SU-DHL-6 (cell line): ENCODE measurements around the gene PLA2G5.

Experiments
- H2AFZ ChIP-seq: fragments of 200-600 bp; sonication (generic); 2 replicates; pipeline ENCODE4 v1.6.1; 2014; ENCODE audit warnings: low read depth, mild to moderate bottlenecking, moderate library complexity, mixed read lengths, antibody characterized with exemption, low read length; ENCODE audit not compliant: severe bottlenecking
- H3F3A ChIP-seq: fragments of 200-600 bp; shearing (Covaris generic); 2 replicates; pipeline ENCODE4 v1.6.0; 2016; ENCODE audit warnings: antibody characterized with exemption, mild to moderate bottlenecking; ENCODE audit not compliant: insufficient read depth
- H3K27ac ChIP-seq: fragments of 200-600 bp; sonication (generic); 2 replicates; pipeline ENCODE4 v1.5.1; 2016; ENCODE audit warnings: low read depth, mild to moderate bottlenecking, low read length, moderate library complexity, mixed read lengths
- H3K27me3 ChIP-seq: fragments of 200-600 bp; sonication (generic), shearing (Covaris generic); 2 replicates; pipeline ENCODE4 v1.6.0; 2014; ENCODE audit warnings: mild to moderate bottlenecking, low read length
- H3K36me3 ChIP-seq: fragments of 200-600 bp; sonication (generic); 2 replicates; pipeline ENCODE4 v1.6.1; 2014; ENCODE audit warnings: mild to moderate bottlenecking, low read length, mixed read lengths
- H3K4me2 ChIP-seq: fragments of 300-600, 200-600 bp; shearing (Covaris generic), sonication (generic); 2 replicates; pipeline ENCODE4 v1.6.0; 2014; ENCODE audit warnings: low read length, low read depth, mild to moderate bottlenecking; ENCODE audit not compliant: poor library complexity, severe bottlenecking
- H3K4me3 ChIP-seq: fragments of 200-600 bp; sonication (generic); 2 replicates; pipeline ENCODE4 v1.5.1; 2014; ENCODE audit warnings: antibody characterized with exemption, low read length, mild to moderate bottlenecking, mixed read lengths; ENCODE audit not compliant: insufficient read depth, poor library complexity, severe bottlenecking
- H3K79me2 ChIP-seq: fragments of 200-600 bp; sonication (generic); 2 replicates; pipeline ENCODE4 v1.6.1; 2014; ENCODE audit warnings: mild to moderate bottlenecking, low read length, moderate library complexity; ENCODE audit not compliant: insufficient read depth
- H3K9ac ChIP-seq: fragments of 200-600 bp; sonication (generic); 2 replicates; pipeline ENCODE4 v1.7.0; 2014; ENCODE audit warnings: mild to moderate bottlenecking, low read length
- H3K9me2 ChIP-seq: fragments of 200-600 bp; sonication (generic); replicated peaks from 2 replicates; pipeline ENCODE4 v1.6.1; 2014; ENCODE audit warnings: low read length; ENCODE audit not compliant: insufficient read depth
- H3K9me3 ChIP-seq: fragments of 200-600 bp; sonication (generic); 2 replicates; pipeline ENCODE4 v1.6.1; 2014; ENCODE audit warnings: low read length, mixed read lengths; ENCODE audit not compliant: insufficient read depth
- H4K20me1 ChIP-seq: fragments of 200-600 bp; sonication (generic); 2 replicates; pipeline ENCODE4 v1.6.1; 2014; ENCODE audit warnings: low read depth, mild to moderate bottlenecking, antibody characterized with exemption, low read length, moderate library complexity, mixed read lengths
- CTCF ChIP-seq: fragments of 200-600 bp; sonication (generic); IDR thresholded peaks from one replicate; pipeline ENCODE4 v1.5.1; 2017; ENCODE audit warnings: antibody characterized with exemption, mild to moderate bottlenecking, low read length, moderate library complexity; ENCODE audit not compliant: insufficient read depth, poor library complexity, severe bottlenecking
- EZH2phosphoT487 ChIP-seq: fragments of 200-600 bp; sonication (generic), shearing (Covaris generic); conservative IDR thresholded peaks from 2 replicates; pipeline ENCODE4 v1.6.1; 2018; ENCODE audit warnings: mild to moderate bottlenecking, antibody characterized with exemption, low read length, moderate library complexity, mixed read lengths

PLA2G5 gene

DNA sequence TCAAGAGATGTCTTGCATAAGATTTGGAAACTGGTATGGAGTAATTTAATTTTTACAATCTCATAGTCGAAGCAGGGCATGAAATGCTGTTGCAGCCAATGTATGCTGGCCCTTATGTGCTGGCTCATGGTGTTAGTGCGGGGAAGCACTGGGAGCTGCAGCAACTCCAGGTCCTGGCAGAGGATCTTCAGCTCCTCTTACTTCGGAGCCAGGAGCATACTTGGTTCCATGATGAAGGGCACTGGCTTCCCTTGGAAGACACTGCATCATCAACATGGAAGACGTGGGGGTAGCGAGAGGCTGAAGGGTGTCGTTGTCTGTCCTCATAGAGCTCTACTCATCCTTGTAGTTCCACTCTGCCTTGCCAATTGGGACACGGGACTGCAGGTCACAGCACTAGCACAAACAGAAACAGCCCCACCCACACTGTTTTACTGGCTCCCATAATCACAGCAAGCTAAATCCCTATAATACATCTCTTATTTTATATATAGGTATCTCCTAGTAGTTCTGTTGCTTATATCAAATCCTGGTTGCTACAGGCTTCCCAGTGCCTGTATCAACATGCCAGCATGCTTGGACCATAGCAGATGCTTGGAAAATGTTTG is 26.9 kb downstream of the PLA2G5 start:
- Histone ChIP-seq H4K20me1 (no peaks in the 10 kb centered on the region), H3F3A (no peaks in the 10 kb centered on the region), H3K79me2 (no peaks in the 10 kb centered on the region), H3K9ac (no peak overlapping the region), H3K27ac (no peak overlapping the region), H3K9me2 (no peaks in the 10 kb centered on the region), H3K27me3 (no peaks in the 10 kb centered on the region), H3K4me3 (no peak overlapping the region), H3K4me2 (no peak overlapping the region), H2AFZ (no peak overlapping the region), H3K36me3 (no peaks in the 10 kb centered on the region), H3K9me3 (no peaks in the 10 kb centered on the region)
- no peak for TF ChIP-seq EZH2phosphoT487
- no peak for TF ChIP-seq CTCF

GRCh38 chr1:20099533-20099932 is 29.5 kb downstream of the PLA2G5 start:
- Histone ChIP-seq H3K79me2 (no peaks in the 10 kb centered on the region), H3K27me3 (no peaks in the 10 kb centered on the region)

DNA sequence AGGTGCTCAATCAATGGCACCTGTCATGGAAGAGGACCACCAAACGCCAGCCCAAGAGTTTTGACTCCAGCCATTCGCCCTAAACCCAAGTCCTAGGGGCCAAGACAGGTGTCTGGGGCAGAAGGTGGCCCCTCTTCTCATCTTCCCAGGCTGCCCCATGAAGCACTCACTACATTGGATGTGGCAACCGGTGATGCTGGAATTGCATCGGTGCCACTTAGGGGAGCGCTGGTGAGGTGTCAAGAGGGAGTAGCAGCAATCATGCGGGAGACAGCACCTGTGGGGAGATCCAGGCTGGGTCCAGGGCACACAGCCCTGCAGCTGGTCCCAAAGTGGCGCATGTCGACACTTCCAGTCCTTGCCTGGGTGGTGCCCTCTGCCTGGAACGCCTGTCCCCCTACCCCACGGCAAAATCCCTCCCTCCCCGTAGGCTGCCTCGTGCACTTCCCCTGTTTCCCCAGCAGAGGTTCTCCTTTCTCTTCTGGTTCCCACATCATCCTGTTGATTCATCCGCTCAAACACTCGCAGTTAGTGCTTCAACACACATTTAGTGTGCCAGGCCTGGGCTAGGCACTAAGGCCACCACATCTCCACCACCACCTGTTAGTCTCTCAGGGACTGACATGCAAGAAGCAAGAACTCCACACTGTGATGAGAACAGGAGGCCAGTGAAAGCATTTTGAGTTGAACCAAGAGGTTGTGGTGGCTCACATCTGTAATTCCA is 30.8 kb downstream of the PLA2G5 start:
- Histone ChIP-seq H3K9me3 (no peaks in the 10 kb centered on the region), H3K4me3 (no peak overlapping the region), H4K20me1 (no peaks in the 10 kb centered on the region), H2AFZ (no peak overlapping the region), H3F3A (no peaks in the 10 kb centered on the region), H3K9me2 (no peaks in the 10 kb centered on the region), H3K27me3 (no peaks in the 10 kb centered on the region), H3K79me2 (no peaks in the 10 kb centered on the region), H3K4me2 (no peak overlapping the region), H3K36me3 (no peaks in the 10 kb centered on the region), H3K27ac (no peak overlapping the region), H3K9ac (no peak overlapping the region)
- TF ChIP-seq EZH2phosphoT487: no peak
- TF ChIP-seq CTCF: no peak

More at GRCh38 chr1:20099533-20099932, 29.5 kb downstream of the PLA2G5 start:
- no peaks in the 10 kb centered on the region for H3F3A ChIP-seq
- H4K20me1 ChIP-seq: no peaks in the 10 kb centered on the region
- no peaks in the 10 kb centered on the region for H3K9me3 ChIP-seq
- H3K9me2 ChIP-seq: no peaks in the 10 kb centered on the region
- H2AFZ ChIP-seq: no peak overlapping the region
- no peak overlapping the region for H3K27ac ChIP-seq
- TF ChIP-seq EZH2phosphoT487 (no peak), CTCF (no peak)
- no peaks in the 10 kb centered on the region for H3K36me3 ChIP-seq
- no peak overlapping the region for H3K4me3 ChIP-seq
- no peak overlapping the region for H3K4me2 ChIP-seq
- no peak overlapping the region for H3K9ac ChIP-seq
